22Rv1 (cell line): ENCODE data around the gene KIAA1614.

Experiments
- CTCF ChIP-seq: fragments of 450-650 bp; IDR thresholded peaks from 2 replicates; pipeline ENCODE4 v1.5.1; 2017; ENCODE audit warnings: mild to moderate bottlenecking
- ZFX ChIP-seq: fragments of 450-650 bp; IDR thresholded peaks from 2 replicates; pipeline ENCODE4 v1.6.1; 2017; ENCODE audit warnings: antibody characterized with exemption, borderline replicate concordance

GRCh38 chr1:180901076-180901990, 11.4 kb upstream of the KIAA1614 start:
- TF ChIP-seq CTCF (no peak), ZFX (no peak)
